HG03354 (cell line): ENCODE measurements around the gene NAXE.

Experiments used
- ATAC-seq: cut with Tn5 transposase; IDR thresholded peaks from one replicate; pipeline ENCODE4 v1.9.1; 2021; ENCODE audit warnings: mild to moderate bottlenecking; ENCODE audit not compliant: unreplicated experiment, poor library complexity, severe bottlenecking

Gene NAXE

GRCh38 chr1:156642265-156643048 is 50.9 kb downstream of the NAXE start:
- ATAC-seq = no peak

- ATAC-seq = no peak
These were observed 51.6 kb downstream of the NAXE start for GRCh38 chr1:156643049-156643777.

- no peak for ATAC-seq
These were observed 52.2 kb downstream of the NAXE start for GRCh38 chr1:156643778-156644092.
